NCI-H748 (cell line): ENCODE results near the gene GPER1.
"Not testable (repeated sequence)": the region's sequence is repeated elsewhere in the genome, so short reads cannot be mapped to it uniquely, and the experiment has no call there.

Experiments used
- DNase-seq: peaks from one replicate; lab custom pipeline; 2025; ENCODE audit not compliant: unreplicated experiment; lab: John Stamatoyannopoulos, UW

GPER1 gene

DNA sequence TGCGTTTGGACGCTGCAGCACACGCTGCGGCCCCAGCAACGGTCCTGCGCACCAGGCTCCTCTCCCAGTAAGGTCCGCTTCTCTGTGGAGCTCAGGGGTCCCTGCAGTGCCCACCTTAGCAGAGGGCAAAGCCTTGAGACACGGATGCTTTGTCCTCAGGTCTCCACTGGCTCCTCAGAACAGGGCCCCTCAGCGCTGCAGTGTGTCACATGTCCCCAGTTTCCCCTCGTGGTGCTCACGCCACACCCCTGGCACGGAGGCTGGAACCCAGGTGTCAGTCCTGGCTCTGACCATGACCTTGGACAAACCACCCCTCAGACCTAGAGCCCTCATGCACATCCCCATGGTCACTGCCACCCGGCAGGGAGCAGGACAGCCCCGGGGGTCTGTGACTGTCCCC is 19.9 kb upstream of the GPER1 start:
- DNase-seq: no peak

DNA sequence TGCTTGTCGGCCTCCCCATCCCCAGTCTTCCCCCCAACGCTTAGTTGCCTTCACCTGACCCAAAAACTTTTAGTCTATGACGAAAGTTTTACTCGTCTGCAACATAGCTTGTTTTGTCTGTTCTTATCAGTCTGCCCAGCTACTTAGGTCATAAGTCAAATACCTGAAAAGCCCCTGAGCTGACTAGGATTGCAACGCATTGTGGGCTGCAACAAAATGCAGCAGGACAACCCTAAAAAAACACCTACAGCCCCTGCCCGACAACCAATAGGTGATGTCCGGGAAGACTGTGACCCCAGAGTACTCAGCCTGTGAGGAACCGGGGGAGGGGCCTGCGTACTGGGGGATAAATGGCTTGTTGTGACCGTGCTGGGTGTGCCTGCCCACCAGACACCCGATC is 19.3 kb upstream of the GPER1 start:
- DNase-seq: no peak

DNA sequence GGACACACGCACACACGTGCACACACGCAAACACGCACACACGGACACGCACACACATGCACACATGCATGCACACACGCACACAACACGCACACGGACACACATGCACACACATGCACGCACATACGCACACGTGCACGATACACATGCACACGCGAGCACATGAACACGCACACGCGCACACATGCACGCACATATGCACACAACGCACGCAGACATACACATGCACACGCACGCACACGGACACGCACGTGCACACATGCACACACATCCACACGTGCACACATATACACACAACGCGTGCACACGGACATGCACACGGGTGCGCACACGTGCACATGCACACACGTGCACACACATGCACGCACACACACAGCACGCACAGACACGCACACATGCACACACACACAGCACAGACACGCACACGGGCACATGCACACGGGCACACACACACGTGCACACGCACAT is 17.3 kb upstream of the GPER1 start:
- DNase-seq: no peak

DNA sequence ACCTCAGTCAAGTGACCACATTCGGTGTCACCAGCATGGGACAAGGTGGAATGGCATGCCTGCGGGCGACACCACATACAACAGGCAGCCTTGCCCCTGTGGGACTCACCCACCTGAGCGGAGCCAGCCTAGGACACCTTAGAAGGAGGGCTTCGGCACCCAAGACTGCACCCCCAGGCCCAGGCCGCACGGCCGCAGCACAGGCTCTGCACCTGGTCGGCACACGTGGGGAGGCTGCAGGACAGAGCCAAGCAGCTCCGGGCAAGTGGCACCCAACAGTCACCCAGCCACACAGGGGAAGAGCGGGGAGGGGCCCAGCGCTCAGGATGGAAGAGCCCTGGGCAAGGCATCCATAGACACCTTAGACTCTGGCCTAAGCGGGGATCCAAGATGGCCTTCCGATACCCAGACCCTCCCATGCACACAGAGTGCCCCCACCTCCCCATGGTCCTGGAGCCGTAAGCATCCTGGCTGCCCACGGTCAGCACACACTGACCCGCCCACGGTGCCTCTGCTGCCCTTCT is 16.1 kb upstream of the GPER1 start:
- no peak for DNase-seq

DNA sequence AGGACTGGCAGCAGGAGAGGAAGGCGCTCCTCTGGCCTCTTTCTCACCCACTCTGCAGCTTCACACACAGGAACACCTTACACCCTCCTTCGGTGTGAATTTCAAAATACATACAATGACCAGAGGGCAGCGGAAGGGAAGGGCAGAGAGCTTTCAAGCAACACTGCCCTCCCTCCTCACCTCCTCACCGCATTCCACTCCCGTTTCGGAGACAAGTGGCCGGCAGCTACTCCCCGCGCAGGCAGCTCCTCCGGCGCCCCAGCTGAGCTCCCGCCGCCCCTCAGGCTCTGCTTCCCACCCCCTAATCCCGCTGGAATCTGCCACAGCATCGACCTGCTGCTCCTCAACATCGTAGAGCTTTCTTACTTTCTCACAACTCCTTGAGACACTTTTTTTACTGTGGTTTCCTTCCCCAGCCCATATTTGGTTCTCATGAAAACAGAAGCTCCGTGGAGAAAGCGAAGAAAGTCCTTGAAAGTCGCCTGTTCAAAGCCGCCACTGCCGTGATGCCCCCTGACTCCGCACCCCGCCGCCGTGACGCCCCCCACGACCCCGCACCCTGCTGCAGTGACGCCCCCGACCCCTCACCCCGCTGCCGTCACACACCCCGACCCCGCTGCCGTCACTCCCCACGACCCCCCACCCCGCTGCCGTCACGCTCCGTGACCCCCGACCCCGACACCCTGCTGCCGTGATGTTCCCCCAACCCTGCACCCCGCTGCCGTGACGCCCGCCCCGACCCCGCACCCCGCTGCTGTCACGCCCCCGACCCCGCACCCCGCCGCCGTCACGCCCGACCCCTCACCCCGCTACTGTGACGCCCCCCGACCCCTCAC is 14.6 kb upstream of the GPER1 start:
- DNase-seq: no peak

DNA sequence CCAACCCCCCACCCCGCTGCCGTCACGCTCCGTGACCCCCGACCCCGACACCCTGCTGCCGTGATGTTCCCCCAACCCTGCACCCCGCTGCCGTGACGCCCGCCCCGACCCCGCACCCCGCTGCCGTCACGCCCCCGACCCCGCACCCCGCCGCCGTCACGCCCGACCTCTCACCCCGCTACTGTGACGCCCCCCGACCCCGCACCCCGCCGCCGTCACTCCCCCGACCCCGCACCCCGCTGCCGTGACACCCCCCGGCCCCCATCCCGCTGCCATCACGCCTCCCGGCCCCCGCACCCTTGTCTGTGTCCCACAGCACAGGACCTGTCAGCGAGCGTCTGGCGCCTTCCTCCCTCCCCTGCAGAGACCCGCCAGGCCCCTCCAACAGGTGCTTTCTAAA is 13.9 kb upstream of the GPER1 start:
- DNase-seq: not testable (repeated sequence)

DNA sequence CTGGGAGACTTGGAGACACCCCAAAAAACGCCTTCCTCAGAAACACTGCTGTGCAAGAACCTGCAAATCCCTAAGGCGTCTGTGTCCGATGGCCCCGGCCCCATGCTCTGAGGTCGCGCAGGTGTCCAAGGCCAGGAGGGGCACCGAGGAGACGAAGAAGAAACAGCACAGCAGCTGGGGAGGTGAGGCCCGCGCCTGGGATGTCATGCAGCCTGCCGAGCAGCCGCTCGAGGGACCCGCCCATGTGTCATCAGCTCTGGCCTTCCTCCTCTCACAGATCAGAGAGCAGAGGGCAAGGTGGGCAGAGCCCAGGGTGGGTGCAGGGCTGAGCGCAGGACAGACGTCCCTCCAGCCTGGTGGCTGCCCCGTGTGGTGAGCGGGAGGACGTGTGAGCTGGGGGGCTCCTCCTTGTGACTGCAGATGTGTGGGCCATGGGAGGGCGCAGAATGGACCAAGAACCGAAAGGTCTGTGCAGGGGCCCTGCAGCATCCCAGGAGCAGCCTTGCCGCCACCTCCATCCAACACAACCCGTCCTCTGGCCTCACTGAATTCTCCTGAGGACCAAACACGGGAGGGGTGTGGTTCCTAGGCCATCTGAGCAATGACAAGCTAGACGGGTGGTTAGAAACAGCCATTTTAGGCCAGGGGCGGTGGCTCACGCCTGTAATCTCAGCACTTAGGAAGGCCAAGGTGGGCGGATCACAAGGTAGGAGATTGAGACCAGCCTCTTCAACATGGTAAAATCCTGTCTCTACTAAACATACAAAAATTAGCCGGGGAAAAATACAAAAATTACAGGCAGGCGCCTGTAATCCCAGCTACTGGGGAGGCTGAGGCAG is 13.1 kb upstream of the GPER1 start:
- DNase-seq: no peak

DNA sequence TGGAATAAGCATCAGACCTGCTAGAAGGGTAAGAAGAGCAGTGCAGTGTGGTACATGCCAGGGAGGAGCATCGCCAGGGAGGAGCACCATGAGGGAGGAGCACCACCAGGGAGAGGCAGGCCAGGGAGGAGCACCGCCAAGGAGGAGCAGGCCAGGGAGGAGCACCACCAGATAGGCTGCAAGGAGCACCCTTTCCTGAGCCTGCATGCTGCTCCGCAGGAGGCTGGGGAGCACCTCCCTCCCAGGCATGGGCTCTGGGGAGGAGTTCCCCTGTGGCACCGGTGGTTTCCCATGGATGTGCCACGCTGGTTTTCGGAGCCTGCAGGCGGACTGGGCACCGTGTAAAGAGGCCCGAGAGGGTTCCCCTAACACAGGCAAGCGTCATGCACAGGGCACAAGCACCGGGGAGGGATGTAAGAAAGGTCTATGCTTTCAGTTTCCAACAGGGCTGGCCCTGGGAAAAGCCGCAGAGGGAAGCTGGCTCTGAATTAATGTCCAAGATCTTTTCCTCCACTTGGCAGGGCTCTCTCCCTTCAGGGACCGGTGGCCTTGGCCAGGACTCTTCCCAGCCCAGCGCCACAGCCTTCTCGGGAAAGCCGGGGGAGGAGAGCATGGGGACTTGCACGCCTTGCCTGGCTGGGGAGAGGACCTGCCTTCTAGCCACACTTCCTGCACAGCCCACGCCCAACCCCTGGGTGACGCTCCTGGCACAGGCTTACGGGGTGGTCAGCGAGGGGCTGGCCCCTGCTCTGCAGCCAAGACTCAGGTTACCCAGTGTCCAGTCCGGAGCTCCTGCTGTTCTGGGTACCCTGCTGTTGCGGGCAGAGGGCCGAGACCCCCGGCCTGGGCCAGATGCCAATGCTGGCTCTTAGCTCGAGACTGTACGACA is 11.5 kb upstream of the GPER1 start:
- no peak for DNase-seq

DNA sequence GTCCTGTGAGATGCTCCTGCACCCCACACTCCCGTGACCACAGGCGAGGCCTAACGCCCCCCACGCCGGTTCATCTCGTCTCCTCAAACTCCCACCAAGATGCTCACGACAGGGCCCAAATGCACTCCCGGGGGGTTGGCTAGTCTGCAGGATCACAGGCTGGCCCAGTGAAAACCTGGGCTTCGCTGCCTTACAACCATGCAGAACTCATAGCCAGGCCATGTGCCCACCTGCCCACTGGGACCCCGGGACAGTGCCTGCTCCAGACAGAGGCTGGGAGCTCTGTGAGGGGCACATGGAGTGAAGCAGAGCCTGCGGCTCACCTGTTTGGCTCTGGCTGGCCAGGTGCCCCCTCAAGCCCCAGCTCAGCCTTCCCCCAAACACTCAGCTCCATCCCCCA is 9.4 kb upstream of the GPER1 start:
- no peak for DNase-seq

DNA sequence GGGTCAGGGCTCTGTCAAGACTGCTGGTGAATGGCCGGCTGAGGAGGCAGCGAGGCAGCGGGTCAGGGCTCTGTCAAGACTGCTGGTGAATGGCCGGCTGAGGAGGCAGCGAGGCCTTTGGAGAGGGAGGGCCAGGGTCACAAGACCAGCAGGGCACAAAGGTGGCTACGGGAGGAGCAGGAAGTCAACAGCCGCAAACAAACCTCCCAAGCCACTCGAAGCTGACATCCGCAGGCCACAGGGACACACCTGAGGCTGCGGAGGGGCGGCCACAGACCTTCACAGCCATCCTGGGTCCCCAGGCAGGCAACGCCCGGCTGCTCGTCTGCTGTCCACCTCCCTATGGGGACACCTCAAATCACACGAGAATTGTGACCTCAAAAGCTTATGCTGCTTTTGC is 8.9 kb upstream of the GPER1 start:
- no peak for DNase-seq

DNA sequence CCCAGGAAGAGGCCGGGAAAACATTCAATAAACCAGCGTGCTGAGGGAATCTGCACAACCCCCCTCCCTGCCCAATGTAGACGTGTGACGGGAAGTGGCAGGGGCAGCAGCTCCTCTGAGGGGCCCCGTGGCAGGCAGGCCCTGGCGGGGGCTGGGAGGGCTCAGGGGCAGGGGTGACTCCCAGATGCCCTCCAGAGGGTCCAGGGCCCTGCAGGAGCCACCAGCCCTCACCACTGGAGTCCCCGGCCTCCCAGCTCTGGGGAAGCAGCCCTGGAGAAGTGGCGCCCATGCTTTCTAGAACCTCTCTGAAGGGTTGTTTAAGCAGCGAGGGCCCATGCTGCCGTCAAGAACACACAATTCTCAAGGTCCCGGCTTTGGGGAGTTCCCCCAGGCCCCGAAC is 8.4 kb upstream of the GPER1 start:
- no peak for DNase-seq

DNA sequence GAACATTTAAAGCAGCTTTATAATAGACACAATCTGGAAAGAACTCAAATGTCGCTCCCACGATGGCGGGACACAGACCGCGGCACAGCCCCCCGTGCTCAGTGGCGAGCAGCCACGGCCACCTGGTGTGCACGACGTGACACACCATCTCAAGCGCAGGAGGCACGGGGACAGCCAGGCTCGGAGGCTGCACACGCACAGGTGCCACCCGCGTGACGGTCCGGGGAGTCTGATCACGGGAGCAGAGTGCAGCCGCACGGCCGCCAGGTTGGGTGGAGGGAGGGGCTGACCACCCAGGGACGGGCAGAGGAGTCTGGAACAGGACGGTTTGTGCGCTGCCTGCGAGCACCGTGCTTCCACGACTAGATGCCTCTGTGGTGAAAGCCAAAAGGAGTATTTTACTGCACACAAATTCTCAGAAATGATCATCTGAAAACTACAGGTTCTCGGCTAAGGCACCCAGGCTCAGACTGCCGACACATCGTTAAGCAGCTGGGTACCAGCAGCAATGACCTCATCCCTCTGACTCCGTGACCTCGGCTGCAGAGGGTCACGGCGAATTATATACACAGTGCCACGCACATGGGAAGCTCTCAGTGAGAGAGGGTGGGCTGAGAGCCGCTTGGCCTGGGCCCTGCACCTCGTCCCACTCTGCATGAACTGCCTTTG is 7.5 kb upstream of the GPER1 start:
- no peak for DNase-seq

DNA sequence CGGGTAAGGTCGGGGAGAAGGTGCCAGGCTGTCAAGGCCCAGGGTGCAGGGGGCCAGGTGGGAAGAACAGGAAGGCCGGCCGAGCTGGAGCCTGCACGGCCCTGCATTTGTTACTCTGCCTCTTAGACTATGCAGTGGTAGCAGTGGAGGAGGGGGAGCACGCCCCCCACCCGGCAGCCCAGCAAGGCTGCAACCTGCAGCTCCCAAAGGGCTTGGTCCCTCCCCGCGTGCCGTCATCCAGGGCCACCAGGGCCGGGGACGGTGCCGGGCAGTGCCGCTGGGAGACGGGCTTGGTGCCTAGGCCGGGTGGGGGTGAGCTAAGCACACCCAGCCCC is 7.0 kb upstream of the GPER1 start:
- DNase-seq: no peak

DNA sequence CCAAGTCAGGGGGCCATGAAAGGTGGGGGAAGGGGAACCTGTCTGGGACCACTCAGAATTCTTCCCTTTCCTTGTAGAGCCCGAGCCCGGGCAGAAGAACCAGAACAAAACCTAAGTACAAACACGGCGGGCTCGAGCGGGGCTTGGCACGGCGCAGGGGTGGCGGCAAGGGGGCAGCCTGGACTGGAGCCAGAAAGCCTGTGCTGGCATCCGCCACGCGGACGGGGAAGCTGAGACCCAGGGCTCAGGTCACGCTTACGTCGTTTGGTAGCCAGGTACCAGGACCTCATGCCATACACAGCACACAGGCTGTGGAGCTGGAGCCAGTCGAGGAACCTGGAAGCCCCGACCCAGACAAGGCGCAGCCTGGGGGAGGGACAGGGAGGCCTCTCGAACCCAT is 6.6 kb upstream of the GPER1 start:
- DNase-seq: no peak

DNA sequence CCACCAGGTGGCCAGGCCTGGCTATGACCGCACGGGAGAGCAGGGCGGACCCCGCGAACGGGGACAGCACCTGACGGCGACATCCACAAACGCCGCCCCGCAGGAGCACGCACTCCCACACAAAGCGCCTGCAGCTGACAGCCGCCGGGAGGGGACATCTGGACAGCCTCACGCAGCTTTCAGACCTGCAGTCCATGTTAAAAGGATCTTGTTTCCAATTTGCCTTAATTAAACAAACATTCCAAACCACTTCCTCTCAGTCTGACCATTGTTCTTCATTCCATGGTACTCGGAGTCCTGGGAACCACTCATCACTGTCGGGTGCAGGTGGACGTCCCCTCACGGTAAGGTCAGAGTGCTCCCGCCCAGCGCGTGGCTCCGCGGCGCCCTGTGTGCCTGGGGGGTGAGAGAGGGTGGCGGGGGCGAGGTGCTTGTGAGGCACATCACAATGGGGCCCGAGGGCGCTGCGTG is 5.9 kb upstream of the GPER1 start:
- DNase-seq: peak; percentile 91

DNA sequence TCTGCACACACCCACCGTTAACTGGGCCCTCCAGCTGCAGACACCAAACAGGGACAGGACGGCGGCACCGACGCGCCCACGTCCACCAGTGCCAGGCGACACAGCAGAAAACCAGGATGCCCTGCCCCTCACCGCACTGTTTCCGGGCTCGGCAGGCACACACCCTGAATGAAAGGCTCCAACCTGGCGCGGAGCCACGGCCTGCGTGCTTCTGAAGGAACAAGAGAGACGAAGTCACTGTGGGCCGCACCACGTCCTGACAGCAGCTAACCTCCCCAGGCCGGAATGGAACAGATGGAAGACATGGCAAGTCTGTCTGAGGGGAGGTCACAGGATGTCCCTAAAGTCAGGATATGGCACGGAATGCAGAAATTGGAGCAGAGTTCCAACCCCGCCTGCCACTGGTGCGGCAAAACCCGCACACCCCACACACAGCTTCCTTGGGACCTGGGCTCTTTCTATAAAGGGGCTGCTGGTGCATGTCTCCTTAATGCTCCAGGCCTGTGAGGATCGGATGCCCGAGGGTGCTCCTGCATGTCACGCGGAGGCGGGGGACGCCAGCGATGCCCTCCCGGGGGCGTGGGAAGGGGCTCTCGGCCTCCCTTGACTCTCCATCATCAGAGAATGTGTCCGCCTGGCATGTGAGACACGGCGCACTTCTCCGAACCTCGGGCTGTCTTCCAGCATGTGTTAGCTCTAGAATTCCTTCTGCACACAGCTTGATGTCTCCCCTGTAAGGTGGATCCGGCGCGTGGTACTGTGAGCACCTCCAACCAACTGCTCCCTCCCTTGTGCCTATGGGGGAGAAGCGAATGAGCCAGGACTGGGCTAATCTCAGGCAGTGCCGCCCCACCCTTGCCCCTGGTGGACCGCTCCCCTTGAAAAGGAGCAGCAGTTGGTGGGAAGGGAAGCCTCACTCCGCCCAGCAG is 3.9 kb upstream of the GPER1 start:
- DNase-seq: no peak

DNA sequence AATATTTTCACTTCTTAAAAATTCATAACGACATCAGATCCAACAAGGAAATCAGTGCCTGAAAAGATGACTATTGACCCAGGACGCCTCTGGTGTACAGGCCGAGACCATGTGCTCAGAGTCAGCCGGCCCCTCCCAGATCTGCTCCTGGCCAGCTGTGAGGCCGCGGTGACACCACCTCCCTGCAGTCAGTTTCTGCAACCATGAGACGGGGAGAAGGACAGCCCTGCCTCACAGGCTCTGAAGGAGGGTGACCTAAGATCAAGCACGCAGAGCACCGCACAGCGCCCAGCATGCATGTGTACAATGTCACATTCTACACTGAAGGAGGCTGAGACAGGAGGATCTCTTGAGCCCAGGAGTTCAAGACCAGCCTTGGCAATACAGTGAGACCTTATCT is 2.6 kb upstream of the GPER1 start:
- DNase-seq: no peak

DNA sequence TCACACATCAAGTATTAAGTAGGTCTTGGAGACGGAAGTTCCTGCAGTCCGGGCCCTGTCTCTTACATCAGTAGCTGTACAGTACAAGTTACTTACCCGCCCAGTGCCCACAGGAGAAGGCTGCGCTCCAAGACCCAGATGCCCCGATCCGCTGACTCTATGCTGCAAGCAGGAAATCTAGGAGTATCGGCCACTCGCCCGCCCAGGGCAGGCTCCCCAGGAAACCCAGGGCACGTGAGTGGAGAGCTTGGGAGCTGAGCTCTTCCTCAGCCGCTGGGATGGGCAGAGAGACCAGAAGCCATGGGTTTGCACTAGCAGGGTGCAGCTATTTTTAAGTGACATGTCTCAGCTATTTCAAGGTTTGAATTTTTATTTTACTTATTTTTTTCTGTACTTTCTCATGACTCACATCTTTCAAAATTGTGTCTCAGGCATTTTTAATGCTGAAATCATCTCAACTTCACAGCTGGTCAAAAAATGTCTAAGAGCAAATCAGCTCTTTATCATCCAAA is 1.9 kb upstream of the GPER1 start:
- DNase-seq: no peak
